Lower lobe of right lung (tissue), 2 donors: ENCODE measurements around the gene MB21D2. TPM values are rescaled to one million over a fixed set of nuclear protein-coding genes. Genes with fewer than 3 reads are reported as not detected.

Experiments used
- ATAC-seq, 2 donors: fragments of 200-7000 bp; cut with Tn5 transposase; one replicate each; pipeline ENCODE4 v1.9.1; 2020 to 2022; ENCODE audit warnings: mild to moderate bottlenecking in 2 of 2, moderate library complexity in 2 of 2
- DNase-seq: peaks from one replicate; pipeline ENCODE4 v3.0.0-alpha.2; 2020
- H3K27ac ChIP-seq: fragments of 200-600 bp; one replicate; pipeline ENCODE4 v1.8.0; 2022
- H3K27me3 ChIP-seq: fragments of 200-600 bp; one replicate; pipeline ENCODE4 v1.8.0; 2022; ENCODE audit warnings: low read depth
- H3K36me3 ChIP-seq: fragments of 200-600 bp; one replicate; pipeline ENCODE4 v1.8.0; 2022; ENCODE audit warnings: mild to moderate bottlenecking
- H3K4me1 ChIP-seq: fragments of 200-600 bp; one replicate; pipeline ENCODE4 v1.8.0; 2022
- H3K4me3 ChIP-seq: fragments of 200-600 bp; one replicate; pipeline ENCODE4 v1.8.0; 2022; ENCODE audit warnings: mild to moderate bottlenecking
- H3K9me3 ChIP-seq: fragments of 200-600 bp; one replicate; pipeline ENCODE4 v1.8.0; 2022
- intact Hi-C: fragments of 100-400 bp; cut with DNase I; formaldehyde crosslinking; loops from one replicate; pipeline ENCODE4 v1.11.0; 2022
- total RNA-seq: library from RNA; stranded (reverse); fragmentation: NEBNext Ultra II Directional; extraction: Animal tissue kit (Norgen Biotek cat#: 25700); gene quantifications from one replicate; pipeline ENCODE4 v1.2.1, GENCODE V29; 2021
- TF ChIP-seq, protein P1 (sequence below): fragments of 200-600 bp; IDR thresholded peaks from one replicate; pipeline ENCODE4 v1.8.0; 2022; ENCODE audit warnings: antibody characterized with exemption, mild to moderate bottlenecking
- donor health status: DM: no; HTN: yes; CAD: no; lungs with severe emphysema.

MB21D2 gene
- total RNA-seq, 1 donor from 2014 or later, result 5.0 TPM

GRCh38 chr3:192899540-192899982 lies 18.1 kb downstream of the MB21D2 start:
- intact Hi-C loops, result no loop called here
- H3K27me3 ChIP-seq, result no peaks in the 10 kb centered on the region
- DNase-seq (no peak), ATAC-seq (peak in 1 of 2 donors; percentile 35)
- H3K4me3 ChIP-seq, result no peak overlapping the region
- no peaks in the 10 kb centered on the region for H3K9me3 ChIP-seq
- peaks cover 5% of the 10 kb centered on the region for H3K4me1 ChIP-seq
- no peaks in the 10 kb centered on the region for H3K36me3 ChIP-seq
- TF ChIP-seq, protein P1, sequence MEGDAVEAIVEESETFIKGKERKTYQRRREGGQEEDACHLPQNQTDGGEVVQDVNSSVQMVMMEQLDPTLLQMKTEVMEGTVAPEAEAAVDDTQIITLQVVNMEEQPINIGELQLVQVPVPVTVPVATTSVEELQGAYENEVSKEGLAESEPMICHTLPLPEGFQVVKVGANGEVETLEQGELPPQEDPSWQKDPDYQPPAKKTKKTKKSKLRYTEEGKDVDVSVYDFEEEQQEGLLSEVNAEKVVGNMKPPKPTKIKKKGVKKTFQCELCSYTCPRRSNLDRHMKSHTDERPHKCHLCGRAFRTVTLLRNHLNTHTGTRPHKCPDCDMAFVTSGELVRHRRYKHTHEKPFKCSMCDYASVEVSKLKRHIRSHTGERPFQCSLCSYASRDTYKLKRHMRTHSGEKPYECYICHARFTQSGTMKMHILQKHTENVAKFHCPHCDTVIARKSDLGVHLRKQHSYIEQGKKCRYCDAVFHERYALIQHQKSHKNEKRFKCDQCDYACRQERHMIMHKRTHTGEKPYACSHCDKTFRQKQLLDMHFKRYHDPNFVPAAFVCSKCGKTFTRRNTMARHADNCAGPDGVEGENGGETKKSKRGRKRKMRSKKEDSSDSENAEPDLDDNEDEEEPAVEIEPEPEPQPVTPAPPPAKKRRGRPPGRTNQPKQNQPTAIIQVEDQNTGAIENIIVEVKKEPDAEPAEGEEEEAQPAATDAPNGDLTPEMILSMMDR, result no peak
- no peak overlapping the region for H3K27ac ChIP-seq

DNA sequence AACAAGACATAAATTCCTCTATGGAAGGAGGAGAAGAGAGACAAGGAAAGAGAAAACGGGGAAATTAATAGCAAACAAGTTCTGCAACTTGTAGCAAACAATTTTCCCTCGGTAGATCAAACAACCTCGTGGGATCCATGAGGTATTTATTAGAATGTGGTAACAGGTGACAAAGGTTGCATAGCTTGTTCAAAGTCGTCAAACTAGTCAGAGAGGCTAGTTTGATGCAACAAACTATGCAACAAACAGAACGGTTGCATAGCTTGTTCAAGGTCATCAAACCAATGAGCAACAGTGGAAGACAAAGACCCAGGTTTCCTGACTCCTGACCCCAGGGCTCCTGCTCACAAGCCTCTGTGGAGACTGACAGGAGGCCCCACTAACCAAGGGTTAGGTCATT lies 20.7 kb downstream of the MB21D2 start:
- H3K9me3 ChIP-seq, result no peaks in the 10 kb centered on the region
- ATAC-seq (no peak), DNase-seq (no peak)
- H3K4me1 ChIP-seq, result peaks cover 15% of the 10 kb centered on the region
- no peaks in the 10 kb centered on the region for H3K36me3 ChIP-seq
- intact Hi-C loops, result no loop called here
- no peak overlapping the region for H3K4me3 ChIP-seq
- H3K27me3 ChIP-seq, result no peaks in the 10 kb centered on the region
- TF ChIP-seq, protein P1, result no peak
- H3K27ac ChIP-seq, result no peak overlapping the region

- TF ChIP-seq, protein P1, result no peak
- no peak for ATAC-seq
- no peak overlapping the region for H3K27ac ChIP-seq
- peaks cover 15% of the 10 kb centered on the region for H3K4me1 ChIP-seq
- H3K27me3 ChIP-seq, result no peaks in the 10 kb centered on the region
- H3K9me3 ChIP-seq, result no peaks in the 10 kb centered on the region
- DNase-seq, result no peak
- H3K4me3 ChIP-seq, result no peak overlapping the region
- no peaks in the 10 kb centered on the region for H3K36me3 ChIP-seq
- intact Hi-C loops, result no loop called here
Observed at GRCh38 chr3:192896208-192896607, 21.4 kb downstream of the MB21D2 start.

DNA sequence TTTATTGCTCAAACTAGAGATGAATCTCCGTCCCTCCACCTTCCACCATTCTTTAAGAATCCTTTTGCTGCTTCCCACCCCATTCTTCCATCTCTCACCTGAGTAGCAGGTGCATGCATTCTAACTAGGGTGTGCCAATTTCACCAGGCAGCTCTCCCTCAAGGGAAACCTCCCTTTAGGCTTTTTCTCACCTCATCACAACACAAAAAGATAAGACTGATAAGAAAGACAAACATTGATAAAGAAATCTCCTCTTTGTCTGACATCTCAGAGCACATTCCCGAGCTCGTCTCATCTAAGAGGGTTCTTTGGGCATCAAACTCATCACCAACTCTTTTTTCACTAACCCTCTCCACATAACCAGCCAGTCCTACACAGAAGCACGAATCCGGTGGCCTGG lies 23.0 kb downstream of the MB21D2 start:
- DNase-seq, result no peak
- no peaks in the 10 kb centered on the region for H3K27me3 ChIP-seq
- TF ChIP-seq, protein P1, result no peak
- no peaks in the 10 kb centered on the region for H3K36me3 ChIP-seq
- H3K4me3 ChIP-seq, result no peak overlapping the region
- intact Hi-C loops, result no loop called here
- ATAC-seq, result no peak
- no peaks in the 10 kb centered on the region for H3K9me3 ChIP-seq
- peaks cover 23% of the 10 kb centered on the region for H3K4me1 ChIP-seq
- H3K27ac ChIP-seq, result no peak overlapping the region

DNA sequence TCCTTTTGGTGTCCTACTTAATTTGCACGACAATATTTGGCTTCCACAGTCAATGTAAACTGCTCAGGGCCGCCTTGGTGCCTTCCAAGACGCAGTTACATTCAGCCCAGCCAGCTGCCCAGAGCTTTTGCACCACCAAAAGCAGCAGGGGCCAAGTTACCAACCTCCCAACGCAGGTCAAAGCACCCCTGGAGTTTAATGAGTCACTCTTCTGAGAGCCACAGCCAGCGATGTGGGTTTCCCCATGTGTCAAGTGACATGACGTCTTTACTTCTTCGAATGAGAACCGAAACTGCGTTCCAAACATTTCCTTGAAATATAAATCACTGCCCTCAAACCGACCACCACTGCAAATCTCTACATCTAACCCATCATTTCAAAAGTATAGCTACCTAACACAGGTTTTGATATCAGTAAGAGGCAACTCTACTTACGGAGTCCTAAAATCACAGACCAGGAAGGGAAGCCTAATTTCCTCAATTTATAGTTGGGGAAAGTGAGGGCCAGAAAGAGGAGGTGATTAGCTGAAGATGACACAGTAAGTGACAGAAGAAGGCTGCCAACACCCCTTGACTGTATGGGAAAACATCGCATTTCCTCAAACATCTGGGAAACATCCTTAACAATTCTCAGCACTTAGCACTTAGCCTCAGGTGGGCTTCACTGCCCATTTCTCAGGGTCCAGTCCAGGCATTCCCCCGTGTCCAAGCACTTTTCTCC lies 24.5 kb downstream of the MB21D2 start:
- H3K27me3 ChIP-seq, result no peaks in the 10 kb centered on the region
- no peak overlapping the region for H3K4me3 ChIP-seq
- TF ChIP-seq, protein P1, result no peak
- ATAC-seq, result peak; percentile 86 to 89
- no peaks in the 10 kb centered on the region for H3K9me3 ChIP-seq
- DNase-seq, result peak; percentile 74
- peak overlapping the region; percentile 69 for H3K27ac ChIP-seq
- intact Hi-C loops, result no loop called here
- peaks cover 31% of the 10 kb centered on the region for H3K4me1 ChIP-seq
- H3K36me3 ChIP-seq, result no peaks in the 10 kb centered on the region
